ENCODE data around the gene CNOT1.

Gene CNOT1

GRCh38 chr16:58670946-58671583 lies 41.4 kb upstream of the CNOT1 start:
- no peak overlapping the region for H3K4me3 ChIP-seq (replicated peaks; ENCODE audit: insufficient read depth, low read length)
- no peak overlapping the region for H3K27ac ChIP-seq (replicated peaks)
- H3K27me3 ChIP-seq (ENCODE audit: insufficient read depth, poor library complexity, severe bottlenecking) = no peaks in the 10 kb centered on the region
- no peak for DNase-seq (ENCODE audit: low read depth in 1 of 2, low spot score in 1 of 2)
- TF ChIP-seq GABPA (IDR thresholded peaks at IDR 0.05; ENCODE audit: low read depth) (no peak), SPI1 (IDR thresholded peaks at IDR 0.05; ENCODE audit: borderline replicate concordance, low read depth) (no peak), REST (IDR thresholded peaks at IDR 0.05; ENCODE audit: insufficient replicate concordance, low read depth) (no peak), POLR2AphosphoS5 (IDR thresholded peaks at IDR 0.05; ENCODE audit: low read depth) (no peak), CTCF (IDR thresholded peaks at IDR 0.05; ENCODE audit: insufficient read depth, low read length) (no peak)

GRCh38 chr16:58670177-58670576 lies 40.6 kb upstream of the CNOT1 start:
- H3K4me3 ChIP-seq (replicated peaks; ENCODE audit: insufficient read depth, low read length) = no peak overlapping the region
- TF ChIP-seq REST (IDR thresholded peaks at IDR 0.05; ENCODE audit: insufficient replicate concordance, low read depth) = no peak
- no peak for TF ChIP-seq GABPA (IDR thresholded peaks at IDR 0.05; ENCODE audit: low read depth)
- no peak for TF ChIP-seq CTCF (IDR thresholded peaks at IDR 0.05; ENCODE audit: insufficient read depth, low read length)
- no peak for TF ChIP-seq SPI1 (IDR thresholded peaks at IDR 0.05; ENCODE audit: borderline replicate concordance, low read depth)
- no peak for TF ChIP-seq POLR2AphosphoS5 (IDR thresholded peaks at IDR 0.05; ENCODE audit: low read depth)
- DNase-seq (ENCODE audit: low read depth in 1 of 2, low spot score in 1 of 2) = no peak
- H3K27me3 ChIP-seq (ENCODE audit: insufficient read depth, poor library complexity, severe bottlenecking) = no peaks in the 10 kb centered on the region
- no peak overlapping the region for H3K27ac ChIP-seq (replicated peaks)

- H3K27ac ChIP-seq (replicated peaks) = no peak overlapping the region
- no peak overlapping the region for H3K4me3 ChIP-seq (replicated peaks; ENCODE audit: insufficient read depth, low read length)
- DNase-seq (ENCODE audit: low read depth in 1 of 2, low spot score in 1 of 2) = no peak
- TF ChIP-seq SPI1 (IDR thresholded peaks at IDR 0.05; ENCODE audit: borderline replicate concordance, low read depth) (no peak), REST (IDR thresholded peaks at IDR 0.05; ENCODE audit: insufficient replicate concordance, low read depth) (no peak), POLR2AphosphoS5 (IDR thresholded peaks at IDR 0.05; ENCODE audit: low read depth) (no peak), CTCF (IDR thresholded peaks at IDR 0.05; ENCODE audit: insufficient read depth, low read length) (no peak), GABPA (IDR thresholded peaks at IDR 0.05; ENCODE audit: low read depth) (no peak)
- no peaks in the 10 kb centered on the region for H3K27me3 ChIP-seq (ENCODE audit: insufficient read depth, poor library complexity, severe bottlenecking)
Observed at GRCh38 chr16:58665200-58665599, 35.6 kb upstream of the CNOT1 start.
